Activated CD4-positive, CD25-positive, alpha-beta regulatory T cell treated with anti-CD3 and anti-CD28 coated beads, Interleukin-2, amount 50 U/mL, for 72 hours (primary cell): Measurements from ENCODE around the gene CDH18.
"Not testable (repeated sequence)": the region's sequence is repeated elsewhere in the genome, so short reads cannot be mapped to it uniquely, and the experiment has no call there.

Experiments
- DNase-seq: peaks from one replicate; pipeline ENCODE4 v3.0.0; 2021

CDH18 gene

GRCh38 chr5:19859020-19859419 is 129.0 kb downstream of the CDH18 start:
- DNase-seq, result no peak

- DNase-seq, result no peak
Measured at GRCh38 chr5:19855931-19856330, 132.1 kb downstream of the CDH18 start.

GRCh38 chr5:19855453-19855852 is 132.5 kb downstream of the CDH18 start:
- DNase-seq, result no peak

DNA sequence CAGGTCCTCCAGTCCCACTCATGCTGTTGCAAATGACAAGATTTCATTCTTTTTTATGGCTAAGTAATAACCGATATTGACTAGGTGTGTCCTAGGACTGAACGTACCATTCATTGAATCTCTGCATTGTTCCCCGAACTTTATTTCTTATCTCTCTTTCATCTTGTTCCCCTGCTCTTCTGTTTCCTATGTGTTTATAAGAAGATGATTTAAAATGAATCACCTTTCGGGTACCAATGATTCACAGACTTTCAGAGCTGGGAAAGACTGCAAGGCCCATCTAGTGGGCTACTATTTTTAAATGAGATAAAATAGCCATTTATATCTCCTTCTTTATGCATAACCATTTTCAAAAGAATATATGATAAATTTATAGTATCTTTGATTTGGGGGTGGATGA is 133.0 kb downstream of the CDH18 start:
- no peak for DNase-seq

- DNase-seq, result no peak
Measured at GRCh38 chr5:19853616-19854240, 134.3 kb downstream of the CDH18 start.

DNA sequence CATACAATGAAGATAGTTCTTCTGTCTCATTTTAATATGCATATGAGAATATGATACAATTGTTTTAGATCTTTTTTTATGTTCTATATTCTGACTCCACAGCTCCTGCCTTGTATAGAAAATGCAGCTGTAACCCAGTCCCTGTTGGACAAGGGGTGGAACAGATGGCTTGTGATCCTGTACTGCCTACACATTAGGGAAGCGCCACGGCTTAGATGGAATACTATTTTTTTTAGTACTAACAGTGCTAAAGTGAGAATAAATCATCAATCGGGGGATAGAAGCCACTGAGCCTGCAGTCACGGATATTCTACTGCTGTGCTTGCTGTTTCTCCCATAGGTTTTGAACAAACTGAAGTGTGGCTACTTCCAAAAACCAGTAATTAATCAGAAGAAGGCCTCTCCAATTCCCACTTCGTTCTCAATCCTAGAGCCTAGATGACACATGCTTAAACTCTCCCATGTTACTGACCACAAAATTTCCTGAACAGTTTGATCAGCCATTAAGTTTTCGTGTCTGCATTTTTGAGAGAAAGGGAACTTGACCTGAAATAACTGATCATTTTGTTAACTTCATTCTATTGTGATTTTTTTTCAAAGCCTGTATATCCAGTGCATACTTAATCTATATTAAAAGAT is 150.3 kb downstream of the CDH18 start:
- no peak for DNase-seq

DNA sequence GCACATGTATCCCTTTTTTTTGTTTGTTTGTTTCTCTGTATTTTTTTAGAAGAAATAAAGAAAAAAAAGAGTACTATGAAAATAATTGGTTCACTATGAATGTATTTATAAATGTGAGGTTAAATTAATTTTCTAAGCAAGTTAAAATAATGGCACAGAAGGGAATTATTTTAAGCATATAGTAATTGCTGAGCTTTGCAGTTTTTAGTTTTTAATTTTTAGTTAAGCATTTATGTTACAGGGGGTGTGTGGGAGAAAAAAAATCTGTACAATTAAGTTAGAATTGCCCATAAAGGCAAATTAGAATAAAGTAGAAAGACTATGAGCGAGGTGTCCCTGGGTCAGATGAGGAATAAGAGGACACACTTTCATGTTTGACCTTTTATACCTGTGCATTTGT is 152.6 kb downstream of the CDH18 start:
- DNase-seq, result no peak

DNA sequence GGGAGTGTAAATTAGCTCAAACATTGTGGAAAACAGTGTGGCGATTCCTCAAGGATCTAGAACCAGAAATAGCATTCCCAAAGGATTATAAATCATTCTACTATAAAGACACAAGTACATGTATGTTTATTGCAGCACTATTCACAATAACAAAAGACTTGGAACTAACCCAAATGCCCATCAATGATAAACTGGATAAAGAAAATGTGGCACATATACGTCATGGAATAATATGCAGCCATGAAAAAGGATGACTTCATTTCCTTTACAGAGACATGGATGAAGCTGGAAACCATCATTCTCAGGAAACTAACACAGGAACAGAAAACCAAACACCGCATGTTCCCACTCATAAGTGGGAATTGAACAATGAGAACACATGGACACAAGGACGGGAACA is 175.3 kb downstream of the CDH18 start:
- not testable (repeated sequence) for DNase-seq

DNA sequence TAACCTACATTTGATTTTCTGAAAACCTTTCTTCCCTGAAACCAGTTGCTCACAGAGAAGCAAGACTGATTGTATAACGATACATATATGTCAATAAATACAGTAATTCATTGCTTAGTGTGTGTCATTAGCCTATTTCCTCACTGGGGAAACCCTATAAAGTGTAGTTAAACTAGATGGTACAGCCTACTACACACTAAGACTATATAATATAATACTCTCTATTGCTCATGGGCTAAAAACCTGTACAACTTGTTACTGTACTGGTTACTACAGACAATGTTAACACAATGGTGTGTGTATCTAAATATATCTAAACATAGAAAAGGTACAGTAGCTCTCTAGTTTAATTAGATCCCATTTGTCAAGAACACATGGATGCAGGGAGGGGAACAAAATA is 181.2 kb downstream of the CDH18 start:
- no peak for DNase-seq

DNA sequence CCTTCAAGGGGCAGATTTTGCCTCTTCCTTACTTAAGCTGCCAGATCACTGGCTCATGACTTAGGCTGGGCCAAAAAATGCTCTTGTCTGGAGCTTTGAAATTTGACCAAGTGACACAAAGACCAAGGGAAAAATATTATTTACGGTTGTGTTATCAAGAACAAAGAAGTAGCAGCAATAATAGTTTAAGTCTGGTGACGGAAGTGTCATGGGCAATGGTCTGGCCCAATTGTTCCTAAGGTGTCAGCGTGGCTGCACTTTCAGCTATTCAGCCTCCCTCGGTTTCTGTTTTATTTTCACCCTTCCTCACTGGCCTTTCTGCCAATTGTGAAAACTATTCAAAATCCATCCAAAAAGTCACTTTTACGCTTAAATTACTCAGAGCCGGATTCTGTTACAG is 185.3 kb downstream of the CDH18 start:
- DNase-seq, result no peak

DNA sequence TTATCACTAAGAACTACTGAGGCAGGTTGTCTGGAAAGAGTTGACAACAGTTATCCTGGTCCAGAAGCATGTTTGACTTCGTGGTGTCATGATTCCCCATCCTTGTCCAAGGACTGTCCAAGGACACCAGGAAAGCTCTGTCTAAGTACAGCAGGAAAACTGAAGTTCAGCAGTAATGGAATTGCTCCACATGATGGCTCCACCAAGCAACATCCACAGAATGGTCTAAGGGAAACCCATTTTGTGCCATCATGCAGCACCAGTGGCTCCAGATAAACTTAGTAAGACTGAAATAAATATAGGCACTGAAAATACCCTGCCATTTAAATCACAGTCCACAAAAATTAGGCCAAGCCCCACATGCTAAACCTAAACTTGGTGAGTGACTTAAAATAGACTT is 192.8 kb downstream of the CDH18 start:
- DNase-seq, result no peak

- DNase-seq, result no peak
Measured at GRCh38 chr5:19790829-19791466, 197.1 kb downstream of the CDH18 start.

DNA sequence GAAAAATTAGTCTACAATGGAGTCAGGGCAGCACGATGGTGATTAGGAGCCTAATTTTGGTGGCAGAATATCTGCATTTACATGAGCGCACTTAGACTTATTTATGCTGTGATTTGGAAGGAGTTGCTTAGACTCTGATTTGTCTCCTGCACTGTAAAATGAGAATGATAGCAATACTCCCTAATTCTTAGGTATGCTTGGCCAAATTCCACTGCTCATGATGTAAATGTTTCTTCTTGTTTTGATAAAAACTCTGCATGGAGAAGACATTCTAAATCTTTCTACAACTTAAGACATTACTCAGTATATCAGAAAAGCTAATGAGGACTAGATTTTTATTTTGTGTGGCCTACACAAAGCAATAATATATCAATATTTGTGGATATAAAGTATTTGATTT is 205.4 kb downstream of the CDH18 start:
- DNase-seq, result no peak

GRCh38 chr5:19777363-19777762 is 210.6 kb downstream of the CDH18 start:
- no peak for DNase-seq

GRCh38 chr5:19776886-19777285 is 211.1 kb downstream of the CDH18 start:
- DNase-seq, result not testable (repeated sequence)

GRCh38 chr5:19771174-19771835 is 216.7 kb downstream of the CDH18 start:
- no peak for DNase-seq

DNA sequence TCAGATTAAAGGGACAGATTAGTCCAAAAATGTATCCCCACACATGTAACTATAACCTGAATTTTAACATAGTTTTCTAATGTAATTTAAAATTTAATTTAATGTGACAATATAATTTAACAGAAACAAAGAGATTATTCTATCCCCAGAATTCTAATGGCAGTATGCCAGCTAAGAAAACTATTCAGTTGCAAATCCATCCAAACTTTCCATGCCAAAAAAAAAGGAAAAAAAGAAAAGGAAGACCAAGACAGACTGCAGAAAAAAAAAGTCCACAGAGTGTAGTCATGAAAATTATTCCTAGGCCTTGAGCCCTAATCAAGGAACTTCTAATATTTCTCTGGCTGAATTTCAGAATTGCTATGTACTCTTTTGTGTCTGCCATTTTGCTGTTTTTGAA is 217.6 kb downstream of the CDH18 start:
- DNase-seq, result no peak

GRCh38 chr5:19767987-19768386 is 220.0 kb downstream of the CDH18 start:
- DNase-seq, result no peak

GRCh38 chr5:19753579-19753978 is 234.4 kb downstream of the CDH18 start:
- DNase-seq, result no peak

DNA sequence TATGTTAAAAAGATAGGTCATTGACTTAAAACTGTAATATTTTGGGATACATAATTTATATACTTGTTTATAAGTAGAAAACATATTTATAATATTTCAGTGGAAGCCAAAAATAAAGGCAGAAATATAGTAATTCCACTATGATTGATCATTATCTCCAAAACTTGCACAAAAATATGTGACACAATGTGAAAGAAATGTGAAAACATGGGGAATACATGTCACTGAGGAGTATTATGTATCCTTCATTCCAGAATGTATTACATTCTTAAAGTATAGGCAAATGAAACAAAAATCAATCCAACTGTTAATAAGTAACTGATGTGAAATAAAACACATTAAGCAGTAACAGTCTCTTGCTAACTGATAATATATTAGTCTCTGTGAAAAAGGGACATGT is 236.7 kb downstream of the CDH18 start:
- no peak for DNase-seq

DNA sequence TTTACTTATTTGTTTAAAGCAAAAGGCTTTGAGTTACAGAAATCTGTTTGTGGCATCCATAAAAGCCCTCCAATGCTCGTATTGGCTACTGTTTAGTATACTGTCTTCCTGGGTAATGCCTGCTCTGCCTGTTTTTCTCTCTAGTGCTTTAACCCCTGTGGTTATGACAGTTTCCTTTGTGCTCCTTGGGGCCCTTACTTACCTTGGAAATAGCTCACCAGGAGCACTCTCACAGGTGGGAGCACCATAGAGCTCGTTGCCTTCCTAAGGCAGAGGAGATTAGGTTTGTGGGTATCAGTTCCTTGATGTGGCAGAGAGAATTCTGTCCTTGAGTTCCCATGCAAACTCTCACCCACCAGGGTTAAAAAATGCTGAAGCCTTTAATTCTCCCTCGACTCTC is 242.8 kb downstream of the CDH18 start:
- no peak for DNase-seq

- DNase-seq, result no peak
Measured at GRCh38 chr5:19739671-19740070, 248.3 kb downstream of the CDH18 start.

DNA sequence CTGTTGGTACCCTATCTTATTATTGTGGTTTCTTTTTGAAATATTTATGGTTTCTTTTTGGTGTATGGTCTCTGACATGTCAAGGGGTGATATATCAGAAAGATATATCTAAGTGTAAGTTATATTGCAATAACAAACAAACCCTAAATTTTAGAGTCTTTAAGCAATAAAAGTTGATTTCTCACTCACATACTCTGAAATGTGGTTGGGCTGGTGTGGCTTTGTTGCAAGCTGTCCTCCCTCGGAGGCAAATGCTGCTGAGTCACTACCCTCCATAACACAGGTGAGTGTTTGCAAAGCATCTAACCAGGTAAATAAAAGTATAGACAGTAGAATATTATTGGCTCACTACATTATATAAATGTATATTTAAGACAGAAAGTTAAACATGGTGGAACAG is 253.2 kb downstream of the CDH18 start:
- DNase-seq, result no peak
